ENCODE measurements around the gene ARFGAP1. TPM values are rescaled to one million over a fixed set of nuclear protein-coding genes. Genes with fewer than 3 reads are reported as not detected.
A peak's percentile ranks its signal among the peaks of the same experiment; 100 is the strongest.

ARFGAP1 gene
- total RNA-seq, 1 experiment from 2014 or later: 127 TPM

GRCh38 chr20:63228806-63229205 lies 43.8 kb upstream of the ARFGAP1 start:
- TF ChIP-seq, protein P1, sequence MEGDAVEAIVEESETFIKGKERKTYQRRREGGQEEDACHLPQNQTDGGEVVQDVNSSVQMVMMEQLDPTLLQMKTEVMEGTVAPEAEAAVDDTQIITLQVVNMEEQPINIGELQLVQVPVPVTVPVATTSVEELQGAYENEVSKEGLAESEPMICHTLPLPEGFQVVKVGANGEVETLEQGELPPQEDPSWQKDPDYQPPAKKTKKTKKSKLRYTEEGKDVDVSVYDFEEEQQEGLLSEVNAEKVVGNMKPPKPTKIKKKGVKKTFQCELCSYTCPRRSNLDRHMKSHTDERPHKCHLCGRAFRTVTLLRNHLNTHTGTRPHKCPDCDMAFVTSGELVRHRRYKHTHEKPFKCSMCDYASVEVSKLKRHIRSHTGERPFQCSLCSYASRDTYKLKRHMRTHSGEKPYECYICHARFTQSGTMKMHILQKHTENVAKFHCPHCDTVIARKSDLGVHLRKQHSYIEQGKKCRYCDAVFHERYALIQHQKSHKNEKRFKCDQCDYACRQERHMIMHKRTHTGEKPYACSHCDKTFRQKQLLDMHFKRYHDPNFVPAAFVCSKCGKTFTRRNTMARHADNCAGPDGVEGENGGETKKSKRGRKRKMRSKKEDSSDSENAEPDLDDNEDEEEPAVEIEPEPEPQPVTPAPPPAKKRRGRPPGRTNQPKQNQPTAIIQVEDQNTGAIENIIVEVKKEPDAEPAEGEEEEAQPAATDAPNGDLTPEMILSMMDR (IDR thresholded peaks at IDR 0.05; ENCODE audit: unreplicated experiment): no peak
- Mint-ChIP-seq H3K9me3 (ENCODE audit: low read depth, unreplicated experiment) (no peaks in the 10 kb centered on the region), H3K4me3 (ENCODE audit: low read depth, unreplicated experiment) (no peak overlapping the region), H3K27me3 (ENCODE audit: unreplicated experiment) (no peaks in the 10 kb centered on the region), H3K36me3 (ENCODE audit: insufficient read depth, unreplicated experiment) (peaks cover 17% of the 10 kb centered on the region), H3K27ac (ENCODE audit: unreplicated experiment) (no peak overlapping the region), H3K4me1 (ENCODE audit: low read depth, unreplicated experiment) (peaks cover 39% of the 10 kb centered on the region)
- no peak for DNase-seq
- no TSS peak for BruUV-seq (replicated peaks)
- CTCF ChIA-PET: no interaction called here
- intact Hi-C loops (cut with micrococcal nuclease; ENCODE audit: unreplicated experiment): no loop called here

GRCh38 chr20:63230800-63231268 lies 41.8 kb upstream of the ARFGAP1 start:
- CTCF ChIA-PET: no interaction called here
- BruUV-seq (replicated peaks): no TSS peak
- TF ChIP-seq, protein P1 (IDR thresholded peaks at IDR 0.05; ENCODE audit: unreplicated experiment): no peak
- DNase-seq: no peak
- Mint-ChIP-seq H3K4me1 (ENCODE audit: low read depth, unreplicated experiment) (peaks cover 31% of the 10 kb centered on the region), H3K36me3 (ENCODE audit: insufficient read depth, unreplicated experiment) (peaks cover 11% of the 10 kb centered on the region), H3K27ac (ENCODE audit: unreplicated experiment) (no peak overlapping the region), H3K4me3 (ENCODE audit: low read depth, unreplicated experiment) (no peak overlapping the region), H3K27me3 (ENCODE audit: unreplicated experiment) (no peaks in the 10 kb centered on the region), H3K9me3 (ENCODE audit: low read depth, unreplicated experiment) (no peaks in the 10 kb centered on the region)
- intact Hi-C loops (cut with micrococcal nuclease; ENCODE audit: unreplicated experiment): no loop called here

DNA sequence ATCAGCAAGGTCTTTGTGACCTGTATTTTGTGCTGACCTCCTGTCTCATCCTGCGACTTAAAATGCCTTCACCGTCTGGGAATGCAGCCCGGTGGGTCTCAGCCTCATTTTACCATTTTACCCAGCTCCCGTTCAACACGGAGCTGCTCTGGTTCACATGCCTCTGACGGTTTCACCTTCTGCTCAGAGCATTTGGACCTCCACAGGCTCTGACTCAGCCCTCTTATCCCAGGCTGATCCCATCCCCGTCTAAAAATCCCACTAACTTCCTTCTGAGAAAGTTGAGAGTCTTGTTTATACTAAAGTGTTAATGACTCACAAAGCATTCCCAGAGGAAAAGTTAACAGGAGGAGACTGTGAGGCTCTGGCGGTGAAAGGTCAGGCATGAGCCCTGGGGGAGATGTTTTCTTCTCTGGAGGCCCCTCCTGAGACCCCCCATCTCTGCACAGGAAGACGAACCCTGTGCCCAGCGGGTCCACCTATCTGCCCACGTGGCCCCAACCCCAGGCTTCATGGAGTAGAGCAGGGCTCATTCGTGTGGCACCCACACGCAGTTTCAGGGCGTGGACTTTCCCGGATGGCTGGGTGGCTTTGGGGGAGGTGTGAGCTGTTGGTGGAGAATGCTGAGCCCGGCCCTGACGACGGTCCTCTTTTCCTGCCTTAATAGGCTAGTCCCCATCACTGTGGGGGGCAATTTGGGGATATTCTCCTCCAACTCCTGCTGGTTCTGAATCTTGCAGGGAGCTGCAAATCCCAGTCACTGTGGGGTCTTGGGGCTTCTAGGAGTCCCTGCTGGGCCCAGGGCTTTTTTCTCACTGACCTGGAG lies 40.2 kb upstream of the ARFGAP1 start:
- intact Hi-C loops (cut with micrococcal nuclease; ENCODE audit: unreplicated experiment): no loop called here
- no peaks in the 10 kb centered on the region for H3K9me3 Mint-ChIP-seq (ENCODE audit: low read depth, unreplicated experiment)
- peak; percentile 67 for DNase-seq
- peak overlapping the region; percentile 27 for H3K4me3 Mint-ChIP-seq (ENCODE audit: low read depth, unreplicated experiment)
- H3K4me1 Mint-ChIP-seq (ENCODE audit: low read depth, unreplicated experiment): peaks cover 34% of the 10 kb centered on the region
- TF ChIP-seq, protein P1 (IDR thresholded peaks at IDR 0.05; ENCODE audit: unreplicated experiment): no peak
- CTCF ChIA-PET: interaction anchor here (0.9 to 4.2 kb wide), 4 partner anchors 8 to 37 kb away, joined by 3 to 68 read pairs (median 4); no protein-coding TSS in a partner anchor
- no peaks in the 10 kb centered on the region for H3K27me3 Mint-ChIP-seq (ENCODE audit: unreplicated experiment)
- peaks cover 11% of the 10 kb centered on the region for H3K36me3 Mint-ChIP-seq (ENCODE audit: insufficient read depth, unreplicated experiment)
- peak overlapping the region; percentile 63 for H3K27ac Mint-ChIP-seq (ENCODE audit: unreplicated experiment)
- no TSS peak for BruUV-seq (replicated peaks)

- TF ChIP-seq, protein P1 (IDR thresholded peaks at IDR 0.05; ENCODE audit: unreplicated experiment): no peak
- no peak for DNase-seq
- intact Hi-C loops (cut with micrococcal nuclease; ENCODE audit: unreplicated experiment): no loop called here
- H3K36me3 Mint-ChIP-seq (ENCODE audit: insufficient read depth, unreplicated experiment): peaks cover 11% of the 10 kb centered on the region
- peak overlapping the region; percentile 27 for H3K4me3 Mint-ChIP-seq (ENCODE audit: low read depth, unreplicated experiment)
- peak overlapping the region; percentile 63 for H3K27ac Mint-ChIP-seq (ENCODE audit: unreplicated experiment)
- H3K4me1 Mint-ChIP-seq (ENCODE audit: low read depth, unreplicated experiment): peaks cover 34% of the 10 kb centered on the region
- no TSS peak for BruUV-seq (replicated peaks)
- H3K9me3 Mint-ChIP-seq (ENCODE audit: low read depth, unreplicated experiment): no peaks in the 10 kb centered on the region
- CTCF ChIA-PET: interaction anchor here (1.0 to 4.2 kb wide), 3 partner anchors 9 to 18 kb away, joined by 3 to 68 read pairs (median 6); no protein-coding TSS in a partner anchor
- no peaks in the 10 kb centered on the region for H3K27me3 Mint-ChIP-seq (ENCODE audit: unreplicated experiment)
These were observed 39.6 kb upstream of the ARFGAP1 start for GRCh38 chr20:63233061-63233344.

All from Calu3 (cell line).